OCI-LY7 (cell line): Measurements from ENCODE around the gene TXNDC12. TPM values are rescaled to one million over a fixed set of nuclear protein-coding genes. Genes with fewer than 3 reads are reported as not detected.
"Not testable (repeated sequence)": the region's sequence is repeated elsewhere in the genome, so short reads cannot be mapped to it uniquely, and the experiment has no call there.

Experiments used
- BruUV-seq: library from RNA; stranded (reverse); fragments of 400-500 nt; replicated peaks from 2 replicates; lab custom pipeline; 2021; lab: Mats Ljungman, UMichigan
- CTCF ChIA-PET: fragments of 300-600 bp; sonication (Branson Sonifier 250); formaldehyde crosslinking; loops from one replicate; lab custom pipeline; 2022; ENCODE audit warnings: antibody characterized with exemption; ENCODE audit not compliant: unreplicated experiment; lab: Charles Lee
- POLR2A ChIA-PET: fragments of 300-600 bp; sonication (Branson Sonifier 250); formaldehyde crosslinking; loops from one replicate; lab custom pipeline; 2022; ENCODE audit warnings: antibody characterized with exemption; lab: Charles Lee
- DNase-seq: peaks from one replicate; pipeline ENCODE4 v3.0.0-alpha.2; 2015; ENCODE audit warnings: low spot score
- H2AFZ ChIP-seq: fragments of 200-600 bp; sonication (generic), shearing (Covaris generic); 2 replicates; pipeline ENCODE4 v1.6.1; 2014; ENCODE audit warnings: mild to moderate bottlenecking, antibody characterized with exemption, low read length, moderate library complexity
- H3K27ac ChIP-seq: fragments of 200-600 bp; sonication (generic); 2 replicates; pipeline ENCODE4 v1.5.1; 2014; ENCODE audit warnings: mixed run types, low read depth, mild to moderate bottlenecking, moderate library complexity, low read length, inconsistent platforms; ENCODE audit not compliant: poor library complexity, severe bottlenecking
- H3K36me3 ChIP-seq: fragments of 200-600 bp; sonication (generic); 2 replicates; pipeline ENCODE4 v1.6.1; 2014; ENCODE audit warnings: mild to moderate bottlenecking, antibody characterized with exemption, low read length, moderate library complexity, mixed read lengths; ENCODE audit not compliant: insufficient read depth
- H3K4me1 ChIP-seq: fragments of 200-600 bp; sonication (generic); 2 replicates; pipeline ENCODE4 v1.5.1; 2014; ENCODE audit warnings: mild to moderate bottlenecking, low read length; ENCODE audit not compliant: insufficient read depth, poor library complexity, severe bottlenecking
- H3K4me2 ChIP-seq: fragments of 200-600 bp; sonication (generic); 2 replicates; pipeline ENCODE4 v1.6.1; 2014; ENCODE audit warnings: mild to moderate bottlenecking, low read length
- H3K4me3 ChIP-seq: fragments of 200-600 bp; sonication (generic); 2 replicates; pipeline ENCODE4 v1.5.1; 2014; ENCODE audit warnings: mild to moderate bottlenecking, low read depth, low read length; ENCODE audit not compliant: poor library complexity, severe bottlenecking
- H3K79me2 ChIP-seq: fragments of 200-600 bp; sonication (generic); 2 replicates; pipeline ENCODE4 v1.6.1; 2016; ENCODE audit warnings: low read depth, mild to moderate bottlenecking, low read length, moderate library complexity, mixed read lengths; ENCODE audit not compliant: insufficient read depth
- H3K9me2 ChIP-seq: fragments of 200-600 bp; sonication (generic); 2 replicates; pipeline ENCODE4 v1.6.1; 2016; ENCODE audit warnings: mild to moderate bottlenecking, low read length, mixed read lengths; ENCODE audit not compliant: insufficient read depth
- H3K9me3 ChIP-seq: fragments of 200-600 bp; sonication (generic); 2 replicates; pipeline ENCODE4 v1.6.1; 2014; ENCODE audit warnings: mild to moderate bottlenecking, mixed run types, low read length, mixed read lengths
- H4K20me1 ChIP-seq: fragments of 200-600 bp; sonication (generic); 2 replicates; pipeline ENCODE4 v1.6.1; 2014; ENCODE audit warnings: mild to moderate bottlenecking, antibody characterized with exemption, low read length, moderate library complexity, mixed read lengths; ENCODE audit not compliant: insufficient read depth
- CTCF ChIP-seq: fragments of 200-600 bp; sonication (generic); conservative IDR thresholded peaks from 2 replicates; pipeline ENCODE4 v1.5.1; 2014; ENCODE audit warnings: mild to moderate bottlenecking, antibody characterized with exemption, low read length, moderate library complexity, mixed read lengths
- EZH2phosphoT487 ChIP-seq: fragments of 200-600 bp; sonication (generic); IDR thresholded peaks from 2 replicates; pipeline ENCODE4 v1.6.1; 2018; ENCODE audit warnings: low read depth, borderline replicate concordance, mild to moderate bottlenecking, mixed run types, antibody characterized with exemption, low read length, moderate library complexity, mixed read lengths
- intact Hi-C: fragments of 100-400 bp; cut with micrococcal nuclease; formaldehyde crosslinking; loops from one replicate; pipeline ENCODE4 v1.10.0; 2022; ENCODE audit not compliant: unreplicated experiment
- total RNA-seq, 2 experiments: library from RNA; depleted of rRNA in 1 of 2; stranded (reverse); fragments of >200 nt in 1 of 2; shearing (Covaris generic) in 1 of 2; gene quantifications; 2 replicates each; pipeline ENCODE4 v1.2.3, GENCODE V29; 2014 to 2022

Gene TXNDC12
- total RNA-seq, 2 experiments from 2014 or later: 26.6 to 40.5 TPM

- H2AFZ ChIP-seq: no peak overlapping the region
- intact Hi-C loops: no loop called here
- no peaks in the 10 kb centered on the region for H3K9me2 ChIP-seq
- H3K4me2 ChIP-seq: no peak overlapping the region
- no peak overlapping the region for H3K27ac ChIP-seq
- CTCF ChIA-PET: no interaction called here
- TF ChIP-seq EZH2phosphoT487: no peak
- no peak for TF ChIP-seq CTCF
- H3K79me2 ChIP-seq: no peaks in the 10 kb centered on the region
- BruUV-seq: no TSS peak
- no peaks in the 10 kb centered on the region for H4K20me1 ChIP-seq
- no peaks in the 10 kb centered on the region for H3K4me1 ChIP-seq
- DNase-seq: no peak
- no peaks in the 10 kb centered on the region for H3K9me3 ChIP-seq
- H3K36me3 ChIP-seq: no peaks in the 10 kb centered on the region
- POLR2A ChIA-PET: no interaction called here
- no peak overlapping the region for H3K4me3 ChIP-seq
These were observed 47.6 kb downstream of the TXNDC12 start for GRCh38 chr1:52007215-52008002.

- H3K36me3 ChIP-seq, H3K79me2 ChIP-seq, H3K4me1 ChIP-seq, H3K9me3 ChIP-seq, H3K27ac ChIP-seq, H2AFZ ChIP-seq, H4K20me1 ChIP-seq, POLR2A ChIA-PET, DNase-seq, intact Hi-C loops, H3K4me3 ChIP-seq, BruUV-seq, H3K4me2 ChIP-seq, H3K9me2 ChIP-seq, CTCF ChIA-PET: not testable (repeated sequence)
These were observed 48.9 kb downstream of the TXNDC12 start for GRCh38 chr1:52006081-52006553.

GRCh38 chr1:52005548-52005947 lies 49.4 kb downstream of the TXNDC12 start:
- H3K27ac ChIP-seq, CTCF ChIA-PET, DNase-seq, H3K79me2 ChIP-seq, H3K4me1 ChIP-seq, H3K9me2 ChIP-seq, BruUV-seq, H3K9me3 ChIP-seq, H4K20me1 ChIP-seq, H3K36me3 ChIP-seq, H2AFZ ChIP-seq, H3K4me2 ChIP-seq, H3K4me3 ChIP-seq, intact Hi-C loops: not testable (repeated sequence)
- POLR2A ChIA-PET: interaction anchor here (0.6 kb wide), 2 partner anchors 17 to 448 kb away, joined by 3 read pairs; no protein-coding TSS in a partner anchor
